Esophagus squamous epithelium (tissue), 5 donors: ENCODE measurements around the gene ANKRD31. TPM values are rescaled to one million over a fixed set of nuclear protein-coding genes. Genes with fewer than 3 reads are reported as not detected.

ENCODE experiments used
- DNase-seq: peaks from one replicate; lab custom pipeline; 2025; lab: John Stamatoyannopoulos, UW
- H3K27ac ChIP-seq, 4 donors: fragments of 200-600 bp; sonication (generic); one replicate each; pipeline ENCODE4 v1.5.1; 2016 to 2019; ENCODE audit warnings: mild to moderate bottlenecking in 1 of 4
- H3K27me3 ChIP-seq, 4 donors: fragments of 200-600 bp; sonication (generic); 1 replicate in 3 of 4; 2 replicates in 1 of 4; pipeline versions ENCODE4 v1.5.1 to v1.6.0; 2017 to 2021; ENCODE audit warnings: antibody characterized with exemption in 1 of 4
- H3K36me3 ChIP-seq, 3 donors: fragments of 200-600 bp; sonication (generic); one replicate each; pipeline ENCODE4 v1.5.1; 2016 to 2019
- H3K4me1 ChIP-seq, 3 donors: fragments of 200-600 bp; sonication (generic); one replicate each; pipeline ENCODE4 v1.5.1; 2017 to 2019
- H3K4me3 ChIP-seq, 4 donors: fragments of 200-600 bp; sonication (generic); 1 replicate in 3 of 4; 2 replicates in 1 of 4; pipeline ENCODE4 v1.5.1; 2016 to 2019; ENCODE audit warnings: mild to moderate bottlenecking in 2 of 4, moderate library complexity in 1 of 4
- H3K9me3 ChIP-seq, 3 donors: fragments of 200-600 bp; sonication (generic); one replicate each; pipeline ENCODE4 v1.5.1; 2016 to 2019
- POLR2A ChIP-seq, 4 donors: fragments of 450-650 bp; IDR thresholded peaks; one replicate each; pipeline ENCODE4 v1.6.1; 2017; ENCODE audit warnings: antibody characterized with exemption in 4 of 4, mild to moderate bottlenecking in 4 of 4, moderate library complexity in 3 of 4
- WGBS, 2 donors: methylation state at CpG; one replicate each; pipeline ENCODE4 v1.1.5; 2018; 5-methylcytosine and 5-hydroxymethylcytosine counted together
- intact Hi-C: fragments of 100-400 bp; cut with DNase I; formaldehyde crosslinking; loops from one replicate; pipeline ENCODE4 v1.15.0; 2022
- total RNA-seq, 4 donors: library from RNA; depleted of rRNA; stranded (reverse); fragments of >200 nt; gene quantifications; one replicate each; pipeline ENCODE4 v1.1.0, GENCODE V29; 2016
- TF ChIP-seq, protein P1 (sequence below), 6 experiments: fragments of 450-650 bp in 4 of 6; fragments of 200-600 bp in 2 of 6; sonication (generic) in 2 of 6; IDR thresholded peaks; one replicate each; pipeline ENCODE4 v1.5.1; 2016 to 2019; ENCODE audit warnings: antibody characterized with exemption in 6 of 6, mild to moderate bottlenecking in 4 of 6, moderate library complexity in 4 of 6
- donor health status: DM: yes; HTN: yes; CAD: no.

The ANKRD31 gene
- total RNA-seq, 4 donors from 2014 or later, result 0.19 to 1.1 (median 0.54) TPM

DNA sequence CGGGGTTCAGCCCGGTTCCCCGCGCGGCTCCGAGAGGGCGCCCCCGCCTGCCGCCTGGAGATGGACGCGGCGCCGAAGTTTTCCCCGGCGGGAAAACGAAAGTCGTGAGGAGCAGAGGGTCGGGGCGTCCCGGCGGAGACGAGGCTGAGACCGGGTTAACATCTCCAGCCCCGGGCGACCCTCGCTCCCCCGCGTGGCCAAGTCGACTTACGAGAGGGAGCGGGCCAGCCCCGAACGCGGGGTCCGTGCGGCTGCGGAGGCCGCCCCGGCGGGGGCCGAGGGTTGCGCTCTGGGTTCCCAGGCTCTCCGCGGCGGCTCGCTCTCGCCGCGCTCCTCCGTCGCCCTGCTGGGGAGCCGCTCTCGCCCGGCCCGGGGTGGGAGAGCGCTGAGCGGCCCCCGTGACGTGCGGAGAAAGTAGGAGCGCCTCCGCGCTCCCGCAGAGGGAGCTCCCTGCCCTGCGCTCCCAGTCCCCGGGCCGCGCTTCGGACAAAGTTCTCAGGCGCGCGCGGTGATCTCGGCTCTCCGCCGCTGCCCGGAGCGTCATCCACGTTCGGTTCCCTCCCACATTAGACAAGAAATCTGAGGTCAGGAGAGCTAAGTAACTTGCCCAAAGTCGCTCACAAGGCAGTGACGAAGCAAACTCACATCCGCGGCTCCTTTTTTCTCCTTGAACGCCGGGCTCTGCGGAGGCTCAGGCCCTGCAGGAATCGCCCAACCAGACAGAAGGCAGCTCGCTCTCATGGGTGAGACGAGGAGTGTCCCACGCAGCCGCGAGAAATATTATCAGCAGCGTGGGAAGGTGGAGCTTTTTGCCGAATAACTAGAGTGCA lies 183.2 kb downstream of the ANKRD31 start:
- WGBS, 2 donors, result 0 to 1% methylated on average over 13 to 29 of the region's 95 CpGs
- intact Hi-C loops, result no loop called here
- Histone ChIP-seq H3K27ac (peak overlapping the region; percentile 84 to 95 (median 92)), H3K27me3 (peaks cover 0 to 10% (median 0%) of the 10 kb centered on the region in 4 donors), H3K4me3 (peak overlapping the region; percentile 73 to 95 (median 88)), H3K36me3 (no peaks in the 10 kb centered on the region), H3K4me1 (peaks cover 9 to 53% (median 10%) of the 10 kb centered on the region in 3 donors), H3K9me3 (no peaks in the 10 kb centered on the region)
- no peak for DNase-seq
- peak in 3 of 4 donors; percentile 30 to 70 (median 44) for TF ChIP-seq POLR2A (IDR thresholded peaks at IDR 0.05)
- TF ChIP-seq, protein P1, sequence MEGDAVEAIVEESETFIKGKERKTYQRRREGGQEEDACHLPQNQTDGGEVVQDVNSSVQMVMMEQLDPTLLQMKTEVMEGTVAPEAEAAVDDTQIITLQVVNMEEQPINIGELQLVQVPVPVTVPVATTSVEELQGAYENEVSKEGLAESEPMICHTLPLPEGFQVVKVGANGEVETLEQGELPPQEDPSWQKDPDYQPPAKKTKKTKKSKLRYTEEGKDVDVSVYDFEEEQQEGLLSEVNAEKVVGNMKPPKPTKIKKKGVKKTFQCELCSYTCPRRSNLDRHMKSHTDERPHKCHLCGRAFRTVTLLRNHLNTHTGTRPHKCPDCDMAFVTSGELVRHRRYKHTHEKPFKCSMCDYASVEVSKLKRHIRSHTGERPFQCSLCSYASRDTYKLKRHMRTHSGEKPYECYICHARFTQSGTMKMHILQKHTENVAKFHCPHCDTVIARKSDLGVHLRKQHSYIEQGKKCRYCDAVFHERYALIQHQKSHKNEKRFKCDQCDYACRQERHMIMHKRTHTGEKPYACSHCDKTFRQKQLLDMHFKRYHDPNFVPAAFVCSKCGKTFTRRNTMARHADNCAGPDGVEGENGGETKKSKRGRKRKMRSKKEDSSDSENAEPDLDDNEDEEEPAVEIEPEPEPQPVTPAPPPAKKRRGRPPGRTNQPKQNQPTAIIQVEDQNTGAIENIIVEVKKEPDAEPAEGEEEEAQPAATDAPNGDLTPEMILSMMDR (IDR thresholded peaks at IDR 0.05), result peak in 1 of 6 experiments; percentile 1

GRCh38 chr5:75053054-75053303 lies 183.7 kb downstream of the ANKRD31 start:
- peak overlapping the region; percentile 84 to 95 (median 92) for H3K27ac ChIP-seq
- no peaks in the 10 kb centered on the region for H3K9me3 ChIP-seq
- intact Hi-C loops, result no loop called here
- no peak for DNase-seq
- peak overlapping the region; percentile 73 to 95 (median 88) for H3K4me3 ChIP-seq
- H3K4me1 ChIP-seq, result peaks cover 9 to 57% (median 10%) of the 10 kb centered on the region in 3 donors
- peaks cover 0 to 10% (median 0%) of the 10 kb centered on the region in 4 donors for H3K27me3 ChIP-seq
- TF ChIP-seq, protein P1 (IDR thresholded peaks at IDR 0.05), result peak in 1 of 6 experiments; percentile 3
- TF ChIP-seq POLR2A (IDR thresholded peaks at IDR 0.05), result no peak
- WGBS, 2 donors, result no CpG with 5 or more reads among the region's 40 CpGs
- no peaks in the 10 kb centered on the region for H3K36me3 ChIP-seq

GRCh38 chr5:75052192-75053053 lies 184.3 kb downstream of the ANKRD31 start, which contains the start of gene GCNT4:
TSS of gene GCNT4 (minus strand) at chr5:75052558. CDS start at chr5:75030037, 22,521 bp downstream.
- TF ChIP-seq, protein P1 (IDR thresholded peaks at IDR 0.05), result no peak
- TF ChIP-seq POLR2A (IDR thresholded peaks at IDR 0.05), result peak in 2 of 4 donors; percentile 20 to 34
- peaks cover 9 to 62% (median 10%) of the 10 kb centered on the region in 3 donors for H3K4me1 ChIP-seq
- peak within 1 kb of the TSS; percentile 73 to 95 (median 88) for H3K4me3 ChIP-seq
- H3K36me3 ChIP-seq, result no peaks in the 10 kb centered on the region
- 1% methylated on average over 16 to 22 of the region's 74 CpGs for WGBS, 2 donors
- H3K27me3 ChIP-seq, result peaks cover 0 to 10% (median 0%) of the 10 kb centered on the region in 4 donors
- intact Hi-C loops, result no loop called here
- DNase-seq, result no peak
- peak within 1 kb of the TSS; percentile 84 to 95 (median 92) for H3K27ac ChIP-seq
- H3K9me3 ChIP-seq, result no peaks in the 10 kb centered on the region

DNA sequence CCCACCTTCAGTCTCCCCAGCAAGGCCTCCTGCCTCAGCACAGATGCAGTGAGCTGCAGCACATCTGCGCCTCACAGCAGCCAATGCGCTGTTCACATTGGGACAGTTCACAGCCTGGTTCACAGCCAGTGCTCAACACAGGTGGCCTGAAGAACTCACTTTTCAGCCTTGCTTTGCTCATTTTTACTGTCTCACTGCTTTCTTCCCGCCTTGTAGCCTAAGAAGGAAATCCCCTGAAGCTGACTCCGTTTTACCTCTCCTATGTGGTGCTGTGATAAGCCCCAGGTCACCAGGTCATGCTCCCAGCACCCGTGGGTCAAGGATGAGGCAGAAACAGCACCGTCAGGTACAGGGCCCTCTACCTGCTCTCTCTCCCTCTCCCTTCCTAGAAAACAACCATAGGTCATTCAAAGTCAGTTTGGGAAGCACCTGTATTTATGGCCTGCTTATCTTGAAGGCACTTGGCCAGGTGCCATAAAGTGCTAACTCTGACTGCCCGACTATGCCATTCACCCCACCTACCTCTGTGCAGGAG lies 185.4 kb downstream of the ANKRD31 start:
- WGBS, 2 donors, result 67 to 77% methylated on average over 7 of the region's 7 CpGs
- intact Hi-C loops, result no loop called here
- DNase-seq, result no peak

More for the DNA sequence above, 185.4 kb downstream of the ANKRD31 start:
- Histone ChIP-seq H3K27me3 (peaks cover 0 to 10% (median 0%) of the 10 kb centered on the region in 4 donors), H3K27ac (peak overlapping the region in 2 of 4 donors; percentile 41 to 95), H3K4me1 (peaks cover 10 to 74% (median 11%) of the 10 kb centered on the region in 3 donors), H3K4me3 (peak overlapping the region in 3 of 4 donors; percentile 73 to 95 (median 93)), H3K36me3 (no peaks in the 10 kb centered on the region), H3K9me3 (no peaks in the 10 kb centered on the region)
- TF ChIP-seq, protein P1 (IDR thresholded peaks at IDR 0.05), result no peak
- TF ChIP-seq POLR2A (IDR thresholded peaks at IDR 0.05), result no peak
